ENCODE results near the gene CCDC33.

CCDC33 gene

GRCh38 chr15:74272812-74273211 lies 36.7 kb downstream of the CCDC33 start:
- TF ChIP-seq POU6F1 (CRISPR knock-in tag; IDR thresholded peaks at IDR 0.05; ENCODE audit: borderline replicate concordance, low read depth) (no peak), PPARA (CRISPR knock-in tag; IDR thresholded peaks at IDR 0.05; ENCODE audit: borderline replicate concordance) (no peak), TCF4 (CRISPR knock-in tag; IDR thresholded peaks at IDR 0.05; ENCODE audit: borderline replicate concordance) (no peak), PATZ1 (CRISPR knock-in tag; IDR thresholded peaks at IDR 0.05; ENCODE audit: borderline replicate concordance) (no peak), ZNF8 (CRISPR knock-in tag; IDR thresholded peaks at IDR 0.05) (no peak), ESRRG (CRISPR knock-in tag; IDR thresholded peaks at IDR 0.05) (no peak), CSRNP3 (CRISPR knock-in tag; IDR thresholded peaks at IDR 0.05) (no peak), ISL1 (CRISPR knock-in tag; IDR thresholded peaks at IDR 0.05) (no peak), BACH2 (CRISPR knock-in tag; IDR thresholded peaks at IDR 0.05; ENCODE audit: borderline replicate concordance) (no peak), CREB5 (CRISPR knock-in tag; IDR thresholded peaks at IDR 0.05; ENCODE audit: low read depth) (no peak), ZFP3 (CRISPR knock-in tag; IDR thresholded peaks at IDR 0.05) (no peak), ARNTL (CRISPR knock-in tag; IDR thresholded peaks at IDR 0.05; ENCODE audit: borderline replicate concordance, low read depth) (no peak), ZFP30 (CRISPR knock-in tag; IDR thresholded peaks at IDR 0.05) (no peak), TSHZ2 (CRISPR knock-in tag; IDR thresholded peaks at IDR 0.05) (no peak), ZC3H10 (CRISPR knock-in tag; IDR thresholded peaks at IDR 0.05) (no peak), OSR1 (CRISPR knock-in tag; IDR thresholded peaks at IDR 0.05) (no peak), RARB (CRISPR knock-in tag; IDR thresholded peaks at IDR 0.05) (no peak), ZNF70 (CRISPR knock-in tag; IDR thresholded peaks at IDR 0.05) (no peak), GLIS3 (CRISPR knock-in tag; IDR thresholded peaks at IDR 0.05) (no peak)
- no peak for ATAC-seq

GRCh38 chr15:74274470-74275038 lies 38.4 kb downstream of the CCDC33 start:
- TF ChIP-seq OSR1 (CRISPR knock-in tag; IDR thresholded peaks at IDR 0.05), result no peak
- TF ChIP-seq CSRNP3 (CRISPR knock-in tag; IDR thresholded peaks at IDR 0.05), result no peak
- no peak for TF ChIP-seq ZNF8 (CRISPR knock-in tag; IDR thresholded peaks at IDR 0.05)
- TF ChIP-seq TCF4 (CRISPR knock-in tag; IDR thresholded peaks at IDR 0.05; ENCODE audit: borderline replicate concordance), result no peak
- TF ChIP-seq BACH2 (CRISPR knock-in tag; IDR thresholded peaks at IDR 0.05; ENCODE audit: borderline replicate concordance), result no peak
- TF ChIP-seq CREB5 (CRISPR knock-in tag; IDR thresholded peaks at IDR 0.05; ENCODE audit: low read depth), result no peak
- no peak for TF ChIP-seq ZFP30 (CRISPR knock-in tag; IDR thresholded peaks at IDR 0.05)
- TF ChIP-seq ISL1 (CRISPR knock-in tag; IDR thresholded peaks at IDR 0.05), result no peak
- no peak for TF ChIP-seq PPARA (CRISPR knock-in tag; IDR thresholded peaks at IDR 0.05; ENCODE audit: borderline replicate concordance)
- TF ChIP-seq ZFP3 (CRISPR knock-in tag; IDR thresholded peaks at IDR 0.05), result no peak
- no peak for TF ChIP-seq ZC3H10 (CRISPR knock-in tag; IDR thresholded peaks at IDR 0.05)
- ATAC-seq, result no peak

Data from SK-N-SH treated with all-trans-retinoic acid at 6 μM for 48 hours (cell line).